Hepatocyte (in vitro differentiated cells): ENCODE results near the gene MACF1. TPM values are rescaled to one million over a fixed set of nuclear protein-coding genes. Genes with fewer than 3 reads are reported as not detected.

Experiments
- DNase-seq: peaks from one replicate; pipeline ENCODE4 v3.0.0-alpha.2; 2016; ENCODE audit warnings: low spot score
- H2AFZ ChIP-seq: fragments of 200-600 bp; sonication (generic); 2 replicates; pipeline ENCODE4 v1.6.0; 2016; ENCODE audit warnings: antibody characterized with exemption, mild to moderate bottlenecking
- H3K27ac ChIP-seq: fragments of 200-600 bp; sonication (generic); 2 replicates; pipeline ENCODE4 v1.5.1; 2016; ENCODE audit warnings: mild to moderate bottlenecking
- H3K27me3 ChIP-seq: fragments of 200-600 bp; sonication (generic); 2 replicates; pipeline ENCODE4 v1.6.1; 2016
- H3K36me3 ChIP-seq: fragments of 200-600 bp; sonication (generic); replicated peaks from 2 replicates; pipeline ENCODE4 v1.5.1; 2016; ENCODE audit warnings: low read depth; ENCODE audit not compliant: insufficient read depth
- H3K4me1 ChIP-seq: fragments of 200-600 bp; sonication (generic); 2 replicates; pipeline ENCODE4 v1.5.1; 2016; ENCODE audit warnings: mild to moderate bottlenecking, moderate library complexity; ENCODE audit not compliant: insufficient read depth
- H3K4me2 ChIP-seq: fragments of 200-600 bp; sonication (generic); 2 replicates; pipeline ENCODE4 v1.6.0; 2016
- H3K4me3 ChIP-seq: fragments of 200-600 bp; sonication (generic); 2 replicates; pipeline ENCODE4 v1.5.1; 2016; ENCODE audit warnings: mild to moderate bottlenecking
- H3K79me2 ChIP-seq: fragments of 200-600 bp; sonication (generic); 2 replicates; pipeline ENCODE4 v1.6.0; 2017; ENCODE audit warnings: mild to moderate bottlenecking
- H3K9me2 ChIP-seq: fragments of 200-600 bp; sonication (generic); replicated peaks from 2 replicates; pipeline ENCODE4 v1.6.0; 2017; ENCODE audit warnings: mild to moderate bottlenecking; ENCODE audit not compliant: insufficient read depth
- H3K9me3 ChIP-seq: fragments of 200-600 bp; sonication (generic); 2 replicates; pipeline ENCODE4 v1.5.1; 2016; ENCODE audit warnings: low read depth, mild to moderate bottlenecking
- H4K20me1 ChIP-seq: fragments of 200-600 bp; sonication (generic); 2 replicates; pipeline ENCODE4 v1.6.0; 2016; ENCODE audit warnings: mild to moderate bottlenecking; ENCODE audit not compliant: insufficient read depth, poor library complexity, severe bottlenecking
- EZH2 ChIP-seq: fragments of 200-600 bp; sonication (generic); IDR thresholded peaks from 2 replicates; pipeline ENCODE4 v1.6.1; 2016; ENCODE audit warnings: antibody characterized with exemption, mild to moderate bottlenecking, borderline replicate concordance
- EZH2phosphoT487 ChIP-seq: fragments of 200-600 bp; sonication (generic); IDR thresholded peaks from one replicate; pipeline ENCODE4 v1.6.1; 2018; ENCODE audit warnings: antibody characterized with exemption, mild to moderate bottlenecking, low read depth, moderate library complexity; ENCODE audit not compliant: unreplicated experiment, severe bottlenecking
- WGBS: methylation state at CpG from one replicate; pipeline ENCODE4 v1.1.6; 2016; ENCODE audit warnings: low lambda C conversion rate; ENCODE audit errors: missing lambda C conversion rate; 5-methylcytosine and 5-hydroxymethylcytosine counted together
- polyA plus RNA-seq: library from polyadenylated mRNA; unstranded; fragments of >200 nt; fragmentation: Nextera tagmentation; extraction: Ambion mirVana; gene quantifications from 2 replicates; pipeline ENCODE4 v1.2.1, GENCODE V29; 2016
- total RNA-seq: library from RNA; depleted of rRNA; stranded (reverse); fragments of >200 nt; gene quantifications from 2 replicates; pipeline ENCODE4 v1.2.3, GENCODE V29; 2014
- TF ChIP-seq, protein P1 (sequence below): fragments of 200-600 bp; sonication (generic); IDR thresholded peaks from 2 replicates; pipeline ENCODE4 v1.5.1; 2016; ENCODE audit warnings: antibody characterized with exemption, mild to moderate bottlenecking; ENCODE audit not compliant: poor library complexity

The MACF1 gene
- total and polyA plus RNA-seq, 2 experiments from 2014 or later: 47.1 to 136 TPM

DNA sequence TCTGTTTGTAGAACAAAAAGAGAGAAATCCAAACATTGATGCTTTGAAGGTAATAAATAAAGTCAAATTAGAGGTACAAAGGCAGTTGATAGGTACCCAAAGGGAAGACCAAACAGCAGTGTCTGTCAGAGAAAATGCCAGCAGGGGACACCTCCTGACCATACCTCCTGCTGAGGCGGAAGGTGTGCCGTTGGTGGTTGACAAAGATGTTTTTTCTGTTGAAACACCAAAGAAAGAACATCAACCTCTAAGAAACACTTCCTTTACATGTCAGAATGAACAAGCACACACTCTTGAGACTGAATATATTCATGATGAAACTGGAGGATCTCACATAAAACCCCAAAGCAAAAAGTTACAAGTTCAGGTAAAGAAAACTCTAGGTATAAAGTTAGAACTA lies 128.3 kb downstream of the MACF1 start:
- no peaks in the 10 kb centered on the region for H3K27me3 ChIP-seq
- no peak overlapping the region for H3K27ac ChIP-seq
- H3K4me2 ChIP-seq: no peak overlapping the region
- no peak for DNase-seq
- no peak for TF ChIP-seq EZH2
- TF ChIP-seq EZH2phosphoT487: no peak
- TF ChIP-seq, protein P1, sequence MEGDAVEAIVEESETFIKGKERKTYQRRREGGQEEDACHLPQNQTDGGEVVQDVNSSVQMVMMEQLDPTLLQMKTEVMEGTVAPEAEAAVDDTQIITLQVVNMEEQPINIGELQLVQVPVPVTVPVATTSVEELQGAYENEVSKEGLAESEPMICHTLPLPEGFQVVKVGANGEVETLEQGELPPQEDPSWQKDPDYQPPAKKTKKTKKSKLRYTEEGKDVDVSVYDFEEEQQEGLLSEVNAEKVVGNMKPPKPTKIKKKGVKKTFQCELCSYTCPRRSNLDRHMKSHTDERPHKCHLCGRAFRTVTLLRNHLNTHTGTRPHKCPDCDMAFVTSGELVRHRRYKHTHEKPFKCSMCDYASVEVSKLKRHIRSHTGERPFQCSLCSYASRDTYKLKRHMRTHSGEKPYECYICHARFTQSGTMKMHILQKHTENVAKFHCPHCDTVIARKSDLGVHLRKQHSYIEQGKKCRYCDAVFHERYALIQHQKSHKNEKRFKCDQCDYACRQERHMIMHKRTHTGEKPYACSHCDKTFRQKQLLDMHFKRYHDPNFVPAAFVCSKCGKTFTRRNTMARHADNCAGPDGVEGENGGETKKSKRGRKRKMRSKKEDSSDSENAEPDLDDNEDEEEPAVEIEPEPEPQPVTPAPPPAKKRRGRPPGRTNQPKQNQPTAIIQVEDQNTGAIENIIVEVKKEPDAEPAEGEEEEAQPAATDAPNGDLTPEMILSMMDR: no peak
- H4K20me1 ChIP-seq: no peaks in the 10 kb centered on the region
- no peak overlapping the region for H2AFZ ChIP-seq
- H3K9me2 ChIP-seq: no peaks in the 10 kb centered on the region
- 96% methylated on average over 2 of the region's 2 CpGs for WGBS
- H3K4me3 ChIP-seq: no peak overlapping the region
- no peaks in the 10 kb centered on the region for H3K79me2 ChIP-seq
- no peaks in the 10 kb centered on the region for H3K36me3 ChIP-seq
- no peaks in the 10 kb centered on the region for H3K4me1 ChIP-seq
- H3K9me3 ChIP-seq: no peaks in the 10 kb centered on the region

DNA sequence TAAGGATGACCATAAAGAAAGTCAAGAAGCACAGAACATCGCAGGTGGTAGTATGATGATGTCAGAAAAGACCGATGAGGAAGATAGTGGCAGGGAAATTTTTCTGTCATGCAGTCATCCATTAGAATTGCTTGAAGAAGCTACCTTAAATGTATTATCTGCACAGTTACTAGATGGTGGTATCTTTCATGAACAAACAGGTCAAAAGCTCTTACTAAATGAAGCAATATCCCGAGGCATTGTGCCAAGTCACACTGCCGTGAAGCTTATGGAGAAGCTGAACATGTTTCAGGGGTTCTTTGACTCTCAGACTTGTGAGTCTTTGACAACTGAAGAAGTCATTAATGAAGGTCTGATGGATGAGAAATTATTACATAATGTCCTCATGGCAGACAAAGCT lies 128.8 kb downstream of the MACF1 start:
- H2AFZ ChIP-seq: no peak overlapping the region
- H4K20me1 ChIP-seq: no peaks in the 10 kb centered on the region
- no peaks in the 10 kb centered on the region for H3K9me2 ChIP-seq
- no peaks in the 10 kb centered on the region for H3K79me2 ChIP-seq
- H3K4me1 ChIP-seq: no peaks in the 10 kb centered on the region
- peak; percentile 22 for DNase-seq
- no peaks in the 10 kb centered on the region for H3K9me3 ChIP-seq
- 85% methylated on average over 4 of the region's 4 CpGs for WGBS
- no peaks in the 10 kb centered on the region for H3K36me3 ChIP-seq
- no peak overlapping the region for H3K27ac ChIP-seq
- no peak overlapping the region for H3K4me3 ChIP-seq
- TF ChIP-seq, protein P1: no peak
- TF ChIP-seq EZH2 (no peak), EZH2phosphoT487 (no peak)
- H3K4me2 ChIP-seq: no peak overlapping the region
- no peaks in the 10 kb centered on the region for H3K27me3 ChIP-seq

DNA sequence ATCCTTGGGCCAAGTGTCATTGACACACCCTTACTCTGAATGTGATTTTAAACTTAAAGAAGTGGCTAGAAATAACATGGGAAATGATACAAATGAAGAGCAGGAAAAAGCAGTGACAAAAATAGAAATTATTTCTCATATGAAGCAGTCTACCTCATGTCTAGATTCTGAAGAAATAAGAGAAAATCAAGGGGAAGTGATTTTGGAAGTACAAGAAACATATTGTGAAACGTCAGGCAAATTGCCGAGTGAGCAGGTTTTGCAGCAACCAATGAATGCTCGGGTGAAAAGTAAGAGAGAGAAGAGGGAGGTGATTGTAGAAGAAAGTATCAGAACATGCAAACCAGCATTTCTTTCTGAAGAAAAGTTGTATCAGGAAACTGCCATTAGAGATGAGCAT lies 130.7 kb downstream of the MACF1 start:
- TF ChIP-seq EZH2phosphoT487: no peak
- no peak for TF ChIP-seq EZH2
- TF ChIP-seq, protein P1: no peak
- Histone ChIP-seq H4K20me1 (no peaks in the 10 kb centered on the region), H3K9me3 (no peaks in the 10 kb centered on the region), H3K27me3 (no peaks in the 10 kb centered on the region), H3K79me2 (no peaks in the 10 kb centered on the region), H3K4me3 (no peak overlapping the region), H3K4me1 (no peaks in the 10 kb centered on the region), H3K9me2 (no peaks in the 10 kb centered on the region), H2AFZ (no peak overlapping the region), H3K36me3 (peaks cover 3% of the 10 kb centered on the region), H3K27ac (no peak overlapping the region), H3K4me2 (no peak overlapping the region)
- DNase-seq: no peak
- WGBS: 59% methylated on average over 3 of the region's 3 CpGs

DNA sequence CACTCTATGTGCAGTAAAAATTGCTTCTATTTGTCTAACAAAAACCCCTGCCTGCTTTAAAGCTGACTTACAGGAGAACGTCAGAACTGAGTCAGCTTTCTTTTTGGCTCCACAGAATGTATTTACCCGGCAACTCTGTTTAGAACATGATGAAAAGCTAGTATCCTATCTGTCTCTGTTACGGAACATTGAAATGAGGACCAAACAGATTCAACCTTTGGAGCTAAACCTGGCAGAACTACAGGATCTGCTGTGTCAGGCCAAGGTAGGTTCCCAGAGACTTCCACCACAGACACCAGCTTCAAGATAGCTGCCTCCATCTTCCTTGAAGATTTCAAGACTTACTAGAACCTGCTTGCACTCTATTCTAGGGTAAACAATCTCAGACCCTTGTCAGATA lies 132.6 kb downstream of the MACF1 start:
- Histone ChIP-seq H3K27me3 (no peaks in the 10 kb centered on the region), H3K36me3 (peaks cover 3% of the 10 kb centered on the region), H3K4me3 (no peak overlapping the region), H4K20me1 (no peaks in the 10 kb centered on the region), H3K4me1 (no peaks in the 10 kb centered on the region), H2AFZ (no peak overlapping the region), H3K79me2 (no peaks in the 10 kb centered on the region), H3K4me2 (no peak overlapping the region), H3K27ac (no peak overlapping the region), H3K9me3 (no peaks in the 10 kb centered on the region), H3K9me2 (no peaks in the 10 kb centered on the region)
- no peak for TF ChIP-seq EZH2
- no peak for TF ChIP-seq EZH2phosphoT487
- TF ChIP-seq, protein P1: no peak
- DNase-seq: no peak
- 92% methylated on average over 3 of the region's 3 CpGs for WGBS
